ENCODE results near the gene RECQL5. TPM values are rescaled to one million over a fixed set of nuclear protein-coding genes. Genes with fewer than 3 reads are reported as not detected.
A peak's percentile ranks its signal among the peaks of the same experiment; 100 is the strongest.

RECQL5 gene
- 10 to 100 TPM; 23.0 to 62.8 (median 36.7) TPM for polyA plus RNA-seq (ENCODE audit: insufficient read length in 4 of 4)

DNA sequence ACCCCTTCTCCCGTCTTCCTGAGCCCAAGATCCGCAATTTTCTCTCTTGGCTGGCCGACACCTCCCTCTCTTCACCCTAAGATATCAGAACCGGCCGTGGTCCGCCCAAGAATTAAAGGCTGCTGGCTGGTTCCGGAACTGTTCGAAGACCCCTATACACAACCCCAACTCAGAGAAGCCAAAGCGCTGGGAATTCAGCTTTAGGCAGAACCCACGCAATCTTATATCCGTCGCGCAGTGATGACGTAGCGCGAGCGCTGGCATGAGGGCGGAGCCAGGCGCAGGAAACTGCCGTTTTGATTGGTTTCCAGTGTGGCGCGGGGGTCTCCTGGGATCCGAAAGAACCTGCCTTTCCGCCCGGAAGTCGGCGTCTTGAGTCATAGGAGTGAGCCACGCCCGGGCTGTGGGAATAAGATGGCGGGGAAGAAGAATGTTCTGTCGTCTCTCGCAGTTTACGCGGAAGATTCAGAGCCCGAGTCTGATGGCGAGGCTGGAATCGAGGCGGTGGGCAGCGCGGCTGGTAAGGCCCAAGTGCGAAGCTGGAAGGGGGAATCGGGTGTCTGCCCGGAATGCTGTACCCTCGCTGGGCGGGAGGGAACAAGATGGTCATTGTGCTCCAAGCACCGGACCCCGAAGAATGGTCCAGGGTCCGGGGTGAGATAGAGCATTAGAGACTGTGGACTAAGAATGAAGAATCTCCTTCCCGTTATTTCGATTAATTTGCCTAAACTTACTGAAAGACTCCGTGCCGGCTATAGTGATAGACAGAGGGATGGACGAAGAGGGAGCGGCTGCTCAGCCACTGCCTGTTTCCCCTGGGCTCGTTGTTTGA, at the start of gene RECQL5, which contains the start of gene SAP30BP:
TSS of gene RECQL5 (minus strand) at position 196 of the 832 bp plus-strand sequence. CDS start 597 bp downstream, outside the sequence.
TSS of gene SAP30BP (plus strand) at position 380 of the 832 bp plus-strand sequence. CDS start at position 415, 35 bp downstream.
- DNase-seq (ENCODE audit: low read depth in 4 of 4, low spot score in 3 of 4), result peak; percentile 95 to 98 (median 97)

DNA sequence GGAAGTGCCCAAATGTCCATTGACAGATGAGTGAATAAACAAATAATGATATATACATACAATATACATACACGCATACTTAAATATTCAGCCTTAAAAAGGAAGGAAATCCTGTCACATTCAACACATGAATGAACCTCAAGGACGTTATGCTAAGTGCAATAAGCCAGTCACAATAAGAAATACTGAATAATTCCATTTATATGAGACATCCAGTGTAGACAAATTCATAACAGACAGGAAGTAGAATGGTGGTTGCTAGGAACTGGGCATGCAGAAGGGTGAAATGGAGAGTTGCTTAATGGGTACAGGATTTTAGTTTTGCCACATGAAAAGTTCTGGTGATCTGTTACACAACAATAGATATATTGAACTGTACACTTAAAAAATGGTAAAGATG, 45.5 kb upstream of the RECQL5 start:
- DNase-seq (ENCODE audit: low read depth in 4 of 4, low spot score in 3 of 4), result no peak

DNA sequence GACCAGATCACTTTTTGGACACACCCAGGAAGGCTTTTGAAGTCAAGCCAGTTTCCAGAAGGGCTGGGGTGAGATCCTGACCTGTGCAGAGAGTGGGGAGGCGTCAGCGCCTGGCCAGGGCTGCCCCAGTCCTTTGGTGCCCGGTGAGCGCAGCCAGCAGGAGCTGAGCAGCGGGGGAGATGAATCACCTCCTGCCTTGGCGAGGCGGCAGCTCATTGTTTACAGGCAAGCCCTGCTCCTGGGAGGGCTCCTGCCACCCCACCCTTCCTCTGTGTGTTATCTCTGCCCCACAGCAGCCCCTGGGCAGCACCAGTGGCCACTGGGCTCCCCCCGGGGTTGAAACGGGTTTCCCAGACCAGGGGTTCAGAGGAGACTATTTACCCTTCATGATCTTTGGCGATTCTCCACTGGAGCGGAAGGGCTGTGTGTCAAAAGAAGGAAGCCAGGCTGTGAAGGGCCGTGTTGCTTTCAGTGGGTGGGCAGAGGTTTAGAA, 40.2 kb upstream of the RECQL5 start:
- no peak for DNase-seq (ENCODE audit: low read depth in 4 of 4, low spot score in 3 of 4)

DNA sequence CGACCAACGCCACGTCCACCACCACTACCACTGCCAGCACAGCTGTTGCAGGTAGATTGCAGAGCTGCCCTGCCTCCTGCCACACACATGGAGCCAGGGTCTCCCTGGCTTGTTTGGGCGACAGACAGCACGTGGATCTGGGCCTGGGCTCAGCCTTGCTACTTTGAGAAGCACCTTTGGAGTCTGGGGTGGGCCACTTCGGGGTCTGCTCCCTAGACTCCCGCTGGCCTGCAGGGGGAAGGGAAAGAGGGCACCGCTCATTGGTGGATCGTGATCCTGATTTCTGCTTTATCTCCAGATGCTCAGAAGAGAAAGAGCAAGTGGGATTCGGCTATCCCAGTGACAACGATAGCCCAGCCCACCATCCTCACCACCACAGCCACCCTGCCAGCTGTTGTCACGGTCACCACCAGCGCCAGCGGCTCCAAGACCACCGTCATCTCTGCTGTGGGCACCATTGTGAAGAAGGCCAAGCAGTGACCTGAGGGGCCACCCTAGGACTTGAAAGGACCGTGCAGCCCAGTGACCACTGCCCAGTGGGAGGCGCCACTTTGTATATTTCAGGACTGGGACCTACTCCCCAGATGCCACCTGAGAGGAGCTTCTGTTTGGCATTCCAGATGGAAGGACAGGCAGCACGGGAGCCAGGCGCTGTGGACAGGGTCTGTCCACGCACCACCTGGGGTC, 39.2 kb upstream of the RECQL5 start:
- no peak for DNase-seq (ENCODE audit: low read depth in 4 of 4, low spot score in 3 of 4)

DNA sequence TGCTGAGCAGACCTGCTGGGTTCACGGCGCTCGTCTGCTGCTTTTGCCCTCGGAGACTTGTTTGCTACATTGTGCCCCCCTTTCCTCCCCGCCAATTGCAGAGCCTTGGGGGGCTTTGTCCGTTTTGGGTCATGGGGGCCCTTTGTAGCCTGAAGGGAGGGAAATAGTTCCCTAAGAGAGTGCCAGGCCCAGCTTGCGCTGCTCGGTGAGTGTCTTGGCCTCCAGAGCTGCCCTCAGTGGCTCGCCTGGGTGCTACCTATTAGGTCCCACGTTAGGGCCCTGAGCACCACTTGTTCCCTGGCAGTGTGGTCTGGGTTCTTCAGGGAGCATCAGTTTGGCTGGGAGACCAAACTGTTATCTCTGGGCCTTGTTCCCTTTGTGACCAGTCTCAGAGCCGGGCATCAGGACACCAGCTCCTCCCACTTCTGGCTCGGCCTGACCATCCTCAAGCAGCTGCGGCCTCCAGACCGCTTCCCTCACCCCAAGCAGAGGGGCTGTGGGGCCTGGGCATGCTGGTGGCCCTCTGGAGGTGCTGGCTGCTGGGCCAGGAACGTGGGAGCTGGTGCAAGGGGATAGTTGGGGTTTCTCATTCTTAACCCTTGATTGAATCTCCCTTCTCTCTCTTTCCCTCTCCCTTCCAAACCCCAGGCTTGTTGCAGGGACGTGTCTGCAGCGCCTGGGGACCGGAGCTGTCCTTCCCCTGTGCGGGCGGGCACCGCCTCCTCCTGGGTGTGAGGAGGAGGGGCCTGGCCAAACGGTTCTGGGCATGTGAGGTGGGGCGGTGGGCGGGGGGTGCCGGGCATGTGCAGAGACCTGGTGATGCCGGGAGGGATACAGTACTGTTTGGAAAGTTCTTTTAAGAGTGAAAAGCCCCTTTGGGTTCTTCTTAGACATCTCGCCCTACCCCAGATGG, 38.3 kb upstream of the RECQL5 start:
- DNase-seq (ENCODE audit: low read depth in 4 of 4, low spot score in 3 of 4), result no peak

DNA sequence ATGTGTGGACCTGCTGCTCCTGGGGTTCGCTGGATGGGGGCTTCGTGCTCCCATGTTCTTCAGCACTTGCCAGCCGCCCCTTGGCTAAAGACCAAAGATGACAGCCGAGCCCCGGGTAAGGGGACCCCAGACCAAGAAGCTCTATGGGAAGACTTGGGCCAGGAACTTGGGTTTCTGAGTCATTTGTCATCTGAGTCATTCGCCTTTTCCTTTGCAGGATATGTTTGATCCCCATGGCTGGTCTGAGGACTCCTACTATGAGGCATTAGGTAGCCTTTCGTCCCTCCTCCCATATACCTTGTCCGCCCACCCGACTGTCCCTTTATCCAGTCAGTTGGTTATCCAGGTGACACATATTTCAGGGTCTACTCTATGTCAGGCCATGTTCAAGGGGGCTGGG, 36.6 kb upstream of the RECQL5 start:
- DNase-seq (ENCODE audit: low read depth in 4 of 4, low spot score in 3 of 4), result no peak

DNA sequence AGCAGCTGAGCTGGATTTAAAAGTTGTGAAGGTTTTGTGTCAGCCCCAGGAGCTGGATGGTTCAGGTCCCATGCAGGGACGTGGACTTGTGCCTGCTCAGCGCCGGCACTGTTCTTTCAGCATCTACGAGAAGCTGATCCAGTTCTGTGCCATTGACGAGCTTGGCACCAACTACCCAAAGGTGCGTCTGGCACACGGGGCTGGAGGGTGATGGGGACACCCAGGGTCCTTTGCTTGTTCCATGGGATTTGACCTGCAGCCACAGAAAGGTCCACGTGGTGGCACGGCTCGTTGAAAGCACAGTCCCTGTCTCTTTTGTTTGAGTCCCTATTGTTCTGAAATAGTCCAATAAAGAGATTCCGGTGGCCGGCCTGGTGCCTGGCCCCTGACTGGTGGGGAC, 36.2 kb upstream of the RECQL5 start:
- no peak for DNase-seq (ENCODE audit: low read depth in 4 of 4, low spot score in 3 of 4)

DNA sequence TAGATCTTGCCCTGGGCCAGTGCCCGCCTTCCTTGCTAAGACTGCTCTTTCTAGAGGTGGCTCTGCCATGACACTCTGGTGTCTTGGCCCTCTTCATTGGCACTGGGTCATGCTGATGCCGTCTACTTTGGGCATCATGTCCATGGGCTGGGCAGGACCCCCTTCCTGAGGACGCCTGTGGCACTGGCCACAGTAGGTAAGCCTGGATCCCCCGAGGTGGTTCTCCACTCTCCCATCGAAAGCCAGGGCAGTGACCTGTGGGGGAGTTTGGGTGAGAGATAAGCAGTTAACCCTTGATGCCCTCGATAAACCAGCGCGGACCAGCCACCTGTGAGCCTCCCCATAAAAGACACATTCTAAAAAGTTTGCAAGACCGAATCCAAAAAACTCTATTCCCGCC, 34.3 kb upstream of the RECQL5 start:
- DNase-seq (ENCODE audit: low read depth in 4 of 4, low spot score in 3 of 4), result no peak

DNA sequence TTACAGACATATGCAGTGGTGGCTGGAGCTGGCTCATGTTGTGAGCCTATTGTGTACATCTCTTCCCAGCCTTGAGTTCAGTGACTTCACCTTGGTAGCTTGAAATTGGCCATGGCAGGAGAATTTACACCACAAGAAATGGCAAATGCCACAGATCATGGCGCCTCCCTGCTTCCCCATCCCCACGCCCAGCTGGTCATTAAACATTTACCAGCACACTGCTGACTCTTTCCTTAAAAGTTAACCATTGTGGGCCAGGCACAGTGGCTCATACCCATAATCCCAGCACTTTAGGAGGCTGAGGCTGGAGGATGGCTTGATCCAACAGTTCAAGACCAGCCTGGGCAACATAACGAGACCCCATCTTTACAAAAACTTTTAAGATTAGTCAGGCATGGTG, 31.7 kb upstream of the RECQL5 start:
- no peak for DNase-seq (ENCODE audit: low read depth in 4 of 4, low spot score in 3 of 4)

DNA sequence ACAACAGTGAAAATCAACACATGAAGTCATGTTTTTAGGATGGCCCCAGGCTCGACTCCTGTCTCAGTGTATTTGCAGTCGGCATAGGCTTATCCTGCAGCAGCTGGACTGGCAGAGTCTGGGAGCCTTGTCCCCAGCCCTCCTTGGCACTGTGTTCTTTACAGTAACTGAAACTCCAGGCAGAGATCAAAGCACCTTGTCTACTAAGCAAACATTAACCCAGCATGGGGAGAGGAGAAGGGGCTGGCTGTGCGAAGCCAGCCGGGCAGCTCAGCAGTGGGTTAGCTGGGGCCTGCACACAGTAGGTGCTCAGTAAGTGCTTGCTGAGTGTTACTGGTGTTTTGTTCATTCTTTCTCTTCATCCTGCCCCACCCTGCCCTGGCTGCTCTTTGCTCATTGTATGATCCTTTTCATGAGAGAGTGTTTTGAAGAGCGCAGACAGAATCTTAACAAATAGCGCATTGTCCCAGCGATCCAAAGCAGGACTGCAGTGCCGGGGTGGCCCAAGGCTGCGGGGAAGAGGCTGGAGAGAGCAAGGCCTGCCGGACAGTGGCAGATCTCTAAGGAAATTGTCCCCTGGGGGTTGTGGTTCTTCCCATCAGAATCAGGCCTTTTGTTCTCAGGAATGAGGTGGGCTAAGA, 30.8 kb upstream of the RECQL5 start:
- no peak for DNase-seq (ENCODE audit: low read depth in 4 of 4, low spot score in 3 of 4)

DNA sequence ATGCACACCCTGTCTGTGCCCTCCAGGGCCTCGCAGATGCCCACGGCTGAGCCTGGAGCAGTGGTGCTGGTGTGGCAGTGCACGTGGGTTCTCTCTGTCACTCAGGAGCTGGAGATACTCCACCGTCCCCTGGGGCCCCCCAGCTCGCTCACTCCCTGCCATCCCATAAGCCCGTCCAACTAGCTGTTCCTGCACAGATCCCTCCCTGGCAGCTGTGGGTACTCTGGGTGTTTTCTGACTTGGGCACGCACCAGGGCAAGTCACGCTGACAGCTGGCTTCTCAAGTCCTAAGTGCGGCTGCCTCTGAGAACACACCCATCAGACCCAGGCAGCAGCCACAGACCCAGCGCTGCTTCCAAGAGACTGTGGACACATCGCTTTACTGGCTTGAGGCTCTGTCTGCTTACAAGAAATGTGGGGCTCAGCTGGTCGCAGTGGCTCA, 28.9 kb upstream of the RECQL5 start:
- DNase-seq (ENCODE audit: low read depth in 4 of 4, low spot score in 3 of 4), result no peak

DNA sequence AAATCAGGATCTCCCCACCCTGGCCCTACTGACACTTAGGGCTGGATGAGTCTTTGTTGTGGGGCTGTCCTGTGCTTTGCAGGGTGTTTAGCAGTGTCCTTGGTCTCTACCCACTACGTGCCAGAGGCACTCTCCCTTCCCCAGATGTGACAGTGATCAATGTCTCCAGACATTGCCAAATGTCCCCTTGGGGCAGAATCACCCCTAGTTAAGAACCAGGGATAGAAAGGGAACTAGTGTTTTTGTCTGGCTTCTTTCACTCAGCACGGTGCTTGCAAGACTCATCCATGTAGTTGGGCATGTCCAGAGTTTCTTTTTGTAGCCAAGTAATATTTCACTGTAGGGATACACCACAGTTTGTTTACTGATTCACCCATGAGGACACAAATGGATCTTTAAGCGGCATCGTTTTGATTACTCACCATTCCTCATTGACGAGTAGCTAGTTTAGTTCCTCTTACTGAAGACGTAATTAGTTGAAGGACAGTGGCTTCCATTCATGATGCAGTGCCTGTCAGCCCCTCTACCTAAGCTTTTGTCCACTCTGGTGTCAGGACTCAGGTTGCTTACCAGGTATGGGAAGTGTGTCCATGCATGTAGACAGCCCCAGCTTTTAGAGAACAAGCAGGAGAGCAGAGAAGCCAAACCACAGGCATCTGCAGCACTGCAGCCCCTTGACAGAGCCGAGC, 28.3 kb upstream of the RECQL5 start:
- no peak for DNase-seq (ENCODE audit: low read depth in 4 of 4, low spot score in 3 of 4)

DNA sequence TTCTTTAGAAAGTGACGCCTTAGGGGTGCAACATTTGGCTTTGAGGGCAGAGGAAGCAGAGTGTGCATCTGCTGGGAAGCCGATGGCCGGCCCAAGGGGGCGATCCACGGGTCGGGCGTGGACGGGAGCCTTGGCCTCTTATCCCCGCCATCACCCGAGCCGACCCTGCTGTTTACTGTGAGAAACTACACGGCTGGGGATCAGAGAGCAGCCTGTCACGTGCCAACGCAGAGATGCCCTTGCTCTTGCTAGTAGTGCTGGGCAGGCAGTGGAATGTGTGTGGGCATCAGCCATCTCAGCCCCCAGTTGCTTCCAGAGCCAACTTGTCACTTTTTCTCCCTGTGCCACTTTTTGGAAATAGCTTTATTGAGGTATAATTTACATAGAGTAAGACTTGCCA, 27.6 kb upstream of the RECQL5 start:
- no peak for DNase-seq (ENCODE audit: low read depth in 4 of 4, low spot score in 3 of 4)

DNA sequence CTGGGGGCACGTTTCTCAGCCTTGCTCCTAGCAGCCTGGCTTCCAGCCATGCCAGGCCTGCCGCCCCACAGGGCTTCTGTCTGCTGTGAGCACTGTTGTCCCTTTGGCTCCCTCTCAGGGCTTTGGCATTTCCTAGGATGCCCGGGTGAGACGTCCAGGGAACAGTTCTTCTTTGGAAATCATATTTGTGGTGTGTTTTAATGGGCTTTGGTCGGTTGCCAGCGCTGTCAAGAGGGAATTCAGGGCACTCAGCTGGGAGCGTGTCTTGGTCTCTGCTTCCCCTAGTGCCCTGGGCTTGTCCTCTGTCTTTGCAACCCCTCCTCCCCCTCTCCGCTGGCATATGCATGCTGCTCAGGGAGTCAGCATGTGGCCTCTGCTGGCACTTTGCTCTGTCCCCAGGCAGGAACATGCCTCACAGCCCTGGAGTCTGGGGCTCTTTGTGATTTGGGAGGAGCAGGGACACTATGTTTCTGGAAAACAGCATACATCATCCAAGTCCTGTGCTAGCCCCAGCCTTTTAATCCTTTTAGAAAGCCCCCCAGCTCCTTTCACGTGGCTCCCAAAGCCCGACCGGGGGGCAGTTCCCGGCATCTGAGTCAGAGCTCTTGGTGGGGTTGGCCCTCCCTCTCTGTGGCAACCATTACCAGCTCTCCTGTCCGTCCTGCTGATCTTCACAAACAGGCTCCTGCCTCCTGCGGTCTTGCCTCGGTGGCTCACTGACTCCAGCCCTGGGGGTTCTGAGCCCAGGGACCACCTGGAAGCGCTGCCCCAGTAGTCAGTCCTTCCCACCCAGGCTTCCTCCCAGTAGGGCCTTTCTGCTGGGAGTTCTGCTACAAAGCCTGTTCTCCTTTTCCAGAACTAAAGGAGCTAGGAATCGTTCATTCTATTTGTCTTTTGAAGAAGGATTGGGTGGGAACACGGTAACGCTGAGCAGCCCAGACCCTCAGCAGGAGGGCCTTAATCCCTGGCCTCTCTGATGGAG, 26.8 kb upstream of the RECQL5 start:
- no peak for DNase-seq (ENCODE audit: low read depth in 4 of 4, low spot score in 3 of 4)

DNA sequence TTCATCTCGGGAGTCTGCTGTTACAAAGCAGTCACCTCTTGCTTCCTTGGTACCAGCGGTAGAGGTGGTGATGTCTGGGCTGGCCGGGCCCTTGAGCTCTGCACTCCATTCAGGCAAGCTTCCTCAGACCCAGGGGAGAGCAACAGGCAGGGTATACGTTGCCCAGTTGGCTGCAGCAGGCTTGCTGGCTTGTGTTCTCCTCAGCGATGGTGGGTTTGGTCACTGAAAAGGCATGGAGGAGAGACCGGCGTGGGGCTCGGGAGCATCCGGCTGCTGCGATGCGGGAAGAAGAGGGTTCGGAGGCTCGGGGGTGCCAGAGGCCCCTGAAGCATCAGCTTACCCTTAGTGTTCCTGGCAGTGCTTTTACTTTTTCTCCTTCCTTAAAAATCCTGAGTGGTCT, 26.0 kb upstream of the RECQL5 start:
- DNase-seq (ENCODE audit: low read depth in 4 of 4, low spot score in 3 of 4), result no peak

DNA sequence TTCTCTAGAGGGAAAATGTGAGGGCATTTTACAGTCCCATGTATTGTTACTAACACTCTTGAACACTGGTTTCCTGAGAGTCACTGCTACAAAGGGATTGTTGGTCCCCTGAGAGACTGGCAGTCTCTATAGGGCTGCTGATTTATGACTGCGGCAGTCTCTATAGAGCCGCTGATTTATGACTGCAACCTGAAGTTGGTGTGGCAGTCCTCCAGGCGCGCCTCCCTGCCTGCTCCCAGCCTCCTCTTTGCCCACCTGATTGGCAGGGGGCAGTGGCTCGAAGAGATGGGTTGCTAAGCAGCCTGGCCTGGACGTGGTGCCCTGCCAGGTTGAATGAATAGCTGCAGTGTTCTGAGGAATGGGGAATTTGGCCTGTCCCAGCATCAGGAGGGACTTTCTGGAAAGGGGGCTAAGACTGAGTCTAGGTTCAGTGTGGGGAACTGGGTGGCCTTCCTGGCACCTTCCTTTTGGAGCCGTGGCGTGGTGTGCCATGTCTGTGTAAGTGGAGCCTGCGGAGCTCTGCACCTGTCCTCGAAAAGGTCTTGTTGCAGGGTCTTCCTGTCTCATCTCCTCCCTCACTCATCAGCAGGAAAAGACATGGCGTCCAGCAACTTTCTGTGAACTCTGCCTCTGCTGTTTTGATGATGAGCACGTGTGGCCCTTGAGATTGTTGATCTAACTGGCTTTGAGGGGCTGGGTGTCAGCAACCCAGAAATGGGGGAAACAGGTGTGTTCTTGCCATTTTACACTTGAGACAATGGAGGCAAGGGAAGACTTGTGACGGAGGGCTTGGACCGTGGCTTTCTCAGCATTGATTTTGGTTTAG, 25.1 kb upstream of the RECQL5 start:
- no peak for DNase-seq (ENCODE audit: low read depth in 4 of 4, low spot score in 3 of 4)

DNA sequence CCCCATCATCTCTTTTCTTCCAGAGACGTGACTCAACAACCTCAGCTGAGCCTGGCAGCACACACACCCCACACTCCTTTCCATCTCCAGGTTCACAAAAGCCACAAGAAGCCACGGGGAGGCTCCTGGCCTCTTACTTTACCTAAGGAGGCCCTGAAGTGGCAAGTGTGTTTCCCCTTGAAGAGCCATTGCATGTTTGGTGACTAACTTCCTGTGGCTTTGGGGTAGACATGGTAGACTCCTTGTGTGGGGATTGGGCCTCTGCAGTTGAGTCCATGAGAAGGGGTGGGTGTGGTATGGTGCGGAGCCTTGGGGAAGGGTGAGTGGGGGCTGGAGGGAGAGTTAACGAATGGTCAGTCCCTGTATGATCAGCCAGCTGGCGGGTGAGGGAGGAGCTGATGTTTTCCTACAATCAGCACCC, 24.4 kb upstream of the RECQL5 start:
- DNase-seq (ENCODE audit: low read depth in 4 of 4, low spot score in 3 of 4), result no peak
